GM18909 (cell line): ENCODE data around the gene IFT20.
A peak's percentile ranks its signal among the peaks of the same experiment; 100 is the strongest.
"Not testable (repeated sequence)": the region's sequence is repeated elsewhere in the genome, so short reads cannot be mapped to it uniquely, and the experiment has no call there.

Experiments
- ATAC-seq: cut with Tn5 transposase; IDR thresholded peaks from one replicate; pipeline ENCODE4 v1.9.1; 2021; ENCODE audit warnings: mild to moderate bottlenecking; ENCODE audit not compliant: unreplicated experiment, poor library complexity

Gene IFT20

GRCh38 chr17:28317966-28318758, 17.1 kb downstream of the IFT20 start:
- peak; percentile 10 for ATAC-seq

GRCh38 chr17:28317099-28317965, 17.9 kb downstream of the IFT20 start:
- no peak for ATAC-seq

GRCh38 chr17:28315846-28316705, 19.2 kb downstream of the IFT20 start:
- ATAC-seq, result no peak

- no peak for ATAC-seq
These were observed 21.4 kb downstream of the IFT20 start for GRCh38 chr17:28313841-28314240.

GRCh38 chr17:28306954-28307401, 28.3 kb downstream of the IFT20 start:
- no peak for ATAC-seq

- no peak for ATAC-seq
These were observed 36.8 kb downstream of the IFT20 start for GRCh38 chr17:28298449-28298848.

- ATAC-seq, result no peak
These were observed 39.3 kb downstream of the IFT20 start for GRCh38 chr17:28295677-28296578.

GRCh38 chr17:28293994-28294393, 41.3 kb downstream of the IFT20 start:
- ATAC-seq, result no peak

- not testable (repeated sequence) for ATAC-seq
These were observed 42.4 kb downstream of the IFT20 start for GRCh38 chr17:28292878-28293277.

- ATAC-seq, result no peak
These were observed 43.4 kb downstream of the IFT20 start for GRCh38 chr17:28291780-28292330.

GRCh38 chr17:28290703-28291102, 44.6 kb downstream of the IFT20 start:
- no peak for ATAC-seq

GRCh38 chr17:28285965-28286364, 49.3 kb downstream of the IFT20 start:
- ATAC-seq, result no peak

GRCh38 chr17:28282596-28282995, 52.7 kb downstream of the IFT20 start:
- ATAC-seq, result no peak

- ATAC-seq, result no peak
These were observed 54.4 kb downstream of the IFT20 start for GRCh38 chr17:28280826-28281225.

- no peak for ATAC-seq
These were observed 55.9 kb downstream of the IFT20 start for GRCh38 chr17:28279411-28279810.
